NCI-H1092 treated with DMSO at 0.1 percent for 48 hours (cell line): Measurements from ENCODE around the gene DAAM2.
A peak's percentile ranks its signal among the peaks of the same experiment; 100 is the strongest.

ENCODE experiments used
- DNase-seq: peaks from one replicate; lab custom pipeline; 2025; lab: John Stamatoyannopoulos, UW

The DAAM2 gene

GRCh38 chr6:39787322-39787721 is 4.9 kb upstream of the DAAM2 start:
- DNase-seq = no peak

DNA sequence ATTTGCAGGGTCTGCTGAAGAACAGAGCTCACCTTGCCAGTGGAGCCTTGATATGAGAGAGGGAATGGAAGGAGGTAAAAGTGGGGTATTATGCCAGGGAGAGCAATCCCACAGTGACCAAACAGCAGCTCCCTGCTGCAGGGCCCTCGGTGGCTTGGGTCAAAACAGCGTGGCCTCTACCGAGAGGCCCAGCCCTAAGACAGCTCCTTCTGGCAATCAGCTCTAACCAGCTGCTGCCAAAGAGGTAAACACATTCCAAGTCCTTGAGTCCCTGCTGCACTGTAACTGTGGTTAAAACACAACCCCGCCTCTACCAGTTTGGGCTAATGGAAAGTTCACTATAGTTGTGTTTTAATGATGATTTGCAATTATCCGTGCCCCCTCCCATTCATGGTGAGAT is 1.4 kb upstream of the DAAM2 start:
- no peak for DNase-seq

- peak; percentile 13 for DNase-seq
Observed at GRCh38 chr6:39791311-39791710, 865 bp upstream of the DAAM2 start.

DNA sequence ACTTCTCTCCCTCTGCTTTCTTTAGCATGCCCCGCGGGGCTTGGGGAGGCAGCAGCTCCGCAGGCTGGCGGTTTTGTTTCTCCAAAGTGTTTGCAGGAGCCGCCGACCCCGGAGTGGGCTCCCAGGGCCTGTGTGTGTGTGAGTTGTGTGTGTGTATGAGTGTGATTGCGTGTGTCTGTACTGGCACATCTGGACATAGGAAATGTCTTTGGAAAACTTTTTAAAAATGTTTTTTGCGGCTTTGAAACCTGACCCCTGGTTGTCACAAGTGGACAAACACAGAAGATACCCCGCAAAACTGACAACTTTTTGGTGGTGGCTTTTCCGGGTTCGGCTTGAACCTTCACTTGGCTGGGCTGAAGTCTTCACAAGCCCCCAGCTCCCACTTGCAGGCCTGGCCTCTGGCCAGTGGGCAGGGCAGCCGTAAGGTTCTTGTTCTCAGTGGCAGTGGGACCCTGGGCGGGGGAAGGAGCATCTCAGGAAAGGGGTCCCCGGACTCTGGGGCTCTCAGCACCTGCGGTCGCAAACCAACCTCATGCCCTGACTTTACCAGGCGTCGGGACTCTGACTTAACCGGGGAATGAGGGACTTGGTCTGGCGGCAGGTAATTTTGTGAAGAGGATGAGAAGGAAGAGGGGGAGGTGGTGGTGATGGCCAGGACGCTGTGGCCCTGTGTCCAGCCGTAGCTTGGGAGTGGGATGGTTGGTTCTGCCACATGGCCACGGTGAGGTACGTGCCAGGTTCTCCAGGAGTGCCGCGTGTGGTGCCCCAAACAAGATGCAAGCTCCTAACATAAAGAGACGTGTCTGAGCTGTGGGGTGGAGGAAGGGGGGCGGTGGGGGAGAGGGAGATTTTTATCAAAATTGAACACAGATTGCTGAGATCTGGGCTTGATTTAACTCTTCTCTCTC is 619 bp downstream of the DAAM2 start:
- no peak for DNase-seq

DNA sequence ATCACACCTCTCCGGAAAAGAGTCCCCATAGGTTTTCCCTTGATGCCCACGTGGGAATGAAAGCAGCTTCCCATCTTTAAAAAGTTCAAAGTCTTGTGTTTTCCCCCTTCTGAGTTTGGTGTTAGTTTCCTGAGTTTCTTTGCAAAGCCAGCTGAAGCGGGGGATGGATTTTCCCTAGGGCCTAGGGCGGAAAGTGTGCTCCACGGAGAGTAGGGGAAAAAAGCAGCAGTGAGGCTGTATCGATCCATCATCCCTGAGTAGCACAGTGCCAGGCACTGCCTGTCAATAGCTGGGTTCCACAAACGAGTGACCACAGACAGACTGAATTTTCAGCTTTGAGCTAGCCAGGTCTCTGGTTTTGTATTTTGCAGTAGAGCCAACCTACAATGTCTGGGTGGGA is 1.3 kb downstream of the DAAM2 start:
- no peak for DNase-seq

- DNase-seq = no peak
Observed at GRCh38 chr6:39794231-39794630, 2.1 kb downstream of the DAAM2 start.

- DNase-seq = no peak
Observed at GRCh38 chr6:39797751-39798150, 5.6 kb downstream of the DAAM2 start.

DNA sequence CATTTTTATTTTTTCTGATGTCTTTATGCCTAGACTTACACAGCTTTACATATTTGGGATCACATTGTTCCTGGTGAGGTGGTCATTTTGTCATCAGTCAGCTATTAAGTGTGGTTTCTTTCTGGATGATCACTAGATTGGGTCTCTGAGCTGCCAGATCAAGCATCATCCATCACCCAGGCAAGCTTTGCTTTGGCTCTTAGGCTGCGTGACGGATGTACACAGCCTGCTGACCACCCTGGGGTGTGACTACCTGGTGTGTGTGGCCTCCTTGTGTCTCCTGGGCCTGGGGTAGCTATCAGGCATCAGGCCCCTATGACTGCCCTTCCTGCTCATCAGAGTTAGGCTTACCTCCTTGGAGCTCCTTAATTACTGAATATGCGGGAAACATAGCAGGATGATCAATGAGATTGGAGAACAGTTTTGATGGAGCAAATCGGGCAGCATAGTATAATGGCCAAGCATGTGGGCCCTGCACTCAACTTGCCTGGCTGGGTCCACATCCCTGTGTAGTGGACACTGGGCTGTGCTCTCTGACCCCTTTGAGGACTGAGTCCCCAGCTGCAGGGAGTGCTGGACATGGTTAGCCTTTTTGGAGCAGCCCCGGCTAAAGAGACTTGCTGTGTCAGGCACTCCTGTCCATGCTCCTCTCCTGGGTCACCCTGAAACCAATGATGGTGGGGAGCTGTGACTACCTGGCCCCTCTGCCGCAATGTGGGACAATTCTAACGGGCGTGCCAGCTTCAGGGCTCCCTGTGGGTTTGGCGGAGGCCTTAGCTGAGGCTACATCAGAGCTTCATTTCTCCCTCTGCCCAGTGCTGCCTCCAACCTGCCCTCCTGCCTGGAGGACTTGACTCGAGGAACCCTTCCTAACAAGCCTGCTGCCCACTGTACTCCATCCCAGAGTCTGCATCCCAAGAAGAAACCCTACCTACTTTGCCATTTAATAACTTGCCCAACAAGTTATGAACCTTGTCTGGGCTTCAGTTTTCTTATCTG is 8.2 kb downstream of the DAAM2 start:
- DNase-seq = no peak

DNA sequence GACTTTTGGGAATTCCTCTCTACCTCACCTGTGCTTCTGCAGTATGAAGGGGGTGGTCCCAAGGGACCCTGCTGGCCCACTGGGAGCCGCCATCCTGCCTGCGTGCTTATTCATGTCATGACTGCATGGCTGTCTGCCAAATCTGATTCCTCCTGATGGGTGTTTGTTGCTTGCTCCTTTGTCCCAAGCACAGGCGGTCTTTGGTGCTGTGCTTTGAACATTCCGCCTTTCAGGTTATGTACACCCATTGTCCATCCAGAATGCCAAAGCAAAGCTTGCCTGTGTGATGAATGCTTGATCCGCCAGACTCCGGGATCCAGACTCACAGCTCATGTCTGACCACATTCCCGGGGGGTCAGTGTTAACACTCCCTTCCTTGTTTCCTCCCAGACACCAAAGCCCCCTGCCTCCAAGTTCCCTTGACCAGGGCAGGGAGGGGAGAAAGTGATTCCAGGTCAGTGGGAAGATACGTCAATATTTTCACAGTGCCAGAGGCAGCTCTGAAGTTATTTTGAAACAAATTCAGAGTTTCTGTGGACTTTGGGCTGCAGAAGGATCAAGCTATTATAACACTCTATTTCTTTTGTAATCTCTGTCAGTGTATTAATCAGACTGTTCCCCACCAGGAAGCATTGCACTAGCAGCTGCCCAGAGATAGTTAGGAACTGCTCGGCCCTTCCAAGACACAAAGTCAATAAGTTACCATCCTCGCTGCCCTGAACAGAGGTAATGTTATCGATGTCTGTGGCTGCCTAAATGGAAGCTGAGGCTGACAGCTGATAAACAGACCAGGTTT is 9.5 kb downstream of the DAAM2 start:
- no peak for DNase-seq

DNA sequence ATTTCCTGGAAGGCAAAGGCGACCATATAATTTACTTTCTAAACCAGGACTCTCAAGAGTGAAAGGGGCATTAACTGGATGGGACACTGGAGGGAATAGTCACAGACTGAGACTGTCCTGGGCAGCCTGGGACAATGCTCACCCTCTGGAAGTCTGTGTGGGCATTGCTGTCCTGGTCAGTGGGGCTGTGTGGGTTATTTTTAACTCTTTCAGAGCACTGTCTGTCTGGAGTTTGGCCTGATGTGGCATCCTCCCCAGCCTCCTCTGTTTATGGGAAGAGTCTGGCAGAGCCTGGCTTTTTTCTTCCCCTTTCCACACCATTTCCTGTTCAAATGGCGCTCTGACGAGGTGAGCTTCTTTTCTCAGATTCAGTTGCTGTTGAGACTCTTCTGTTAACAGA is 11.7 kb downstream of the DAAM2 start:
- no peak for DNase-seq

- no peak for DNase-seq
Observed at GRCh38 chr6:39804466-39805065, 12.4 kb downstream of the DAAM2 start.

- DNase-seq = no peak
Observed at GRCh38 chr6:39806278-39806677, 14.1 kb downstream of the DAAM2 start.

DNA sequence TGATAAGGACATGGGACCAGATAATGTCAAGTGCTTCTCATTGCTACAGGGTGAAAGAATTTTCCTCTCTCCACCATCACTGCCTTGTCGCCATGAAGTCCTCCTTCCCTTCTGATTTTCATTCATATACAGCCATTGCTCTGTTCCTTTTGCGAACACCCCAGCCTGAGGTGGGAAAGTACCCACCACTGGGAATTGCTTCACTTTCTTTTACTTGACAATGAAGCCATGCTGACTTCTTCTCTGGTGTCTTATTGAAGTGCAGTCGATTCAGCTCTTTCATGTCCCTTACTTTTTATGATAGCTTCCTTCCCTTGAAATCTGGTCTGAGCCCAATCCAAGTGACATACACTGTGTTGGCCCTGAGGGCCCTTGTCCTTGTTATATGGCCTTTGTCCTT is 16.2 kb downstream of the DAAM2 start:
- no peak for DNase-seq

- DNase-seq = no peak
Observed at GRCh38 chr6:39808964-39809363, 16.8 kb downstream of the DAAM2 start.

- no peak for DNase-seq
Observed at GRCh38 chr6:39811835-39812345, 19.7 kb downstream of the DAAM2 start.

DNA sequence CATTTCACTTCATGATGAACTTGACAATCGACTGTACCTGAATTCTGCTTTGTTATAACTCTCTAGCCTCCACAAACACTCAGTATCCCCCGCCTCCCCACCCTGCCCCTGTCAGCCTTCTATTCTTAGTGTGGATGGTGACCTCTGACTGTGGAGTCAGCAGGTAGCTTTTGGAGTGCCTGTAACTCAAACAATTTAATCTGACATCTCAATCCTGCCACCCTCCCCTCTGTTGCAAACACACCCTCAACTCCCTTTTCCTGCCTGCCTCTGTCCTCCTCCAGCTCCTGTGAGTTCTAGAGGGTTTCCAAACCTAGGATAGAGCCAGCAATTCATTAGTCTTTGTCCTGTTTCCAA is 20.3 kb downstream of the DAAM2 start:
- DNase-seq = no peak

DNA sequence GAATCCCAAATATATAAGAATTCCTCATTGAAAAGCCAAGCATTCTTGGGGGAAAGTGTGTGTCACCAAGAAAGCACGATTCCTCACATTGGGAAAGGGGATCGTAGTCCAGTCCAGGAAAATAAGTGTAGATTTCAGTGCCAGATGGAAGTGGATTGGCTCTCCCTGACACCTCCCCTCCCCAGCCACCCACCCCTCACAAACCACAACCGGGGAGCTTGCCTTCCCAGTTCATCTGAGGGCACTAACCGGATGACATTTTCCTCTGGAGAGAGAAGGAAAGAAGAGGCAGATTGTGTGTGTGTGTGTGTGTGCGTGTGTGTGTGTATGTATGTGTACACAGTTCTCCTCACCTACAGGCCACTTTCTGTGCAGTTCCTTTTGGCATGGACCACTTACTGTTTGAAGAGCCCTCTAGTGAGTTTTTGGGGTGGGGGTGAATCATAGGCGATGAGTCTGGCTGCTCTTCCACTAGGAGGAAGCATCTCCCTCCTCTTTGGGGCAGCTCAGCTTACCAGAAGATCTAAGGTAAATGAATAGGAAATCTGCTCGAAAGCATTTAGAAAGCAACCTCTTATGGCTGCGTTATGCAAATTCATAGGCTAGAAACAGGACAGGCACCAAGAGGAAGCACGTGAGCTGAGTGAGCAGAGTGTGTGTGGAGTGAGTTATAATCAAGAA is 20.8 kb downstream of the DAAM2 start:
- DNase-seq = peak; percentile 0

DNA sequence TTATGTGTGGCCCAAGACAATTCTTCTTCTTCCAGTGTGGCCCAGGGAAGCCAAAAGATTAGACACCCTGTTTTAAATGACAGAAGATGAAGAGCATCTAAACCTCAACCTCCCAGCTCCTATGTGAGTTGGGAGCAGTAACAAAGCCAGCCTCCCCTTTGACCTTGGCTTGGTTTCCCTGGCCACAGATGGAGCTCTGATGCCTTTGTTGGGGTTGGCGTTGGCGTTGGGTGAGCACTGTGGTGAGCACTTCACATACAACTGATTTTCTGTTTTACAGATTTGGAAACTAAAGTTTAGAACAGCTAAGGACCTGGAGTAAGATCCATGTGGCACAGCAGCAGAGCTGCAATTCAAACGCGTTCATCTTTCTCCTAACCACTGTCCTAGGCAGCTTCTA is 22.1 kb downstream of the DAAM2 start:
- DNase-seq = no peak

- no peak for DNase-seq
Observed at GRCh38 chr6:39815356-39815755, 23.2 kb downstream of the DAAM2 start.

DNA sequence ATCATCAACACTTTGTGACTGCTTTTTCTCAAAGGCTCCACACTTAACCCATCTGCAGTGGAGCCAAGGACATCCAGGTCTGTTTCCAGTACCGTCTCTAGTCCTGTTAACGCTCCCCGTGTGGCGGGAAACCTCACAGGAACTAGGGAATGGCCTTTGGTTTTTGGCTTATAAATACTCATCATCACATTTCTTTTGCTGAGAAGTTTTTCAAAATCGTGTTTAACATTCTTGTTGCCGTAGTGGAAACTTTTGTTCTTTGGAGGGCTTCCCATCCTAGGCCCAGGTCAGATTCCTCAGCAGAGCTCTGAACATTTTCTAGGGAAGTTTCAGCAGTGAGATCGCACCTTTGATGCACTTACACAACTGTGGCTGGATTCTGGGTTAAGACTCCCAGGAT is 24.6 kb downstream of the DAAM2 start:
- no peak for DNase-seq

- DNase-seq = no peak
Observed at GRCh38 chr6:39818695-39819094, 26.5 kb downstream of the DAAM2 start.
